GM21723 (cell line): ENCODE data around the gene TCF7L2.

Experiments
- ATAC-seq: cut with Tn5 transposase; IDR thresholded peaks from one replicate; pipeline ENCODE4 v1.9.1; 2021; ENCODE audit warnings: mild to moderate bottlenecking, moderate library complexity; ENCODE audit not compliant: unreplicated experiment

TCF7L2 gene

GRCh38 chr10:113139699-113140098 lies 189.7 kb downstream of the TCF7L2 start:
- no peak for ATAC-seq

- ATAC-seq = no peak
Measured at GRCh38 chr10:113140143-113141011, 190.3 kb downstream of the TCF7L2 start.

GRCh38 chr10:113142601-113143362 lies 192.7 kb downstream of the TCF7L2 start:
- no peak for ATAC-seq

- no peak for ATAC-seq
Measured at GRCh38 chr10:113144576-113144975, 194.5 kb downstream of the TCF7L2 start.

- no peak for ATAC-seq
Measured at GRCh38 chr10:113148071-113148825, 198.2 kb downstream of the TCF7L2 start.

GRCh38 chr10:113148901-113149300 lies 198.9 kb downstream of the TCF7L2 start:
- no peak for ATAC-seq

- no peak for ATAC-seq
Measured at GRCh38 chr10:113149626-113150025, 199.6 kb downstream of the TCF7L2 start.

- no peak for ATAC-seq
Measured at GRCh38 chr10:113151190-113151666, 201.2 kb downstream of the TCF7L2 start.

GRCh38 chr10:113153493-113154102 lies 203.6 kb downstream of the TCF7L2 start:
- ATAC-seq = no peak

- no peak for ATAC-seq
Measured at GRCh38 chr10:113157441-113157840, 207.4 kb downstream of the TCF7L2 start.

- no peak for ATAC-seq
Measured at GRCh38 chr10:113158183-113158582, 208.1 kb downstream of the TCF7L2 start.

- ATAC-seq = no peak
Measured at GRCh38 chr10:113159563-113159962, 209.5 kb downstream of the TCF7L2 start.

- ATAC-seq = no peak
Measured at GRCh38 chr10:113160641-113161040, 210.6 kb downstream of the TCF7L2 start.

GRCh38 chr10:113161066-113161465 lies 211.0 kb downstream of the TCF7L2 start:
- ATAC-seq = no peak

- no peak for ATAC-seq
Measured at GRCh38 chr10:113162960-113163359, 212.9 kb downstream of the TCF7L2 start.

GRCh38 chr10:113165673-113166072 lies 215.6 kb downstream of the TCF7L2 start:
- no peak for ATAC-seq

GRCh38 chr10:113167702-113168101 lies 217.7 kb downstream of the TCF7L2 start:
- no peak for ATAC-seq

- no peak for ATAC-seq
Measured at GRCh38 chr10:113168584-113168983, 218.5 kb downstream of the TCF7L2 start.

- no peak for ATAC-seq
Measured at GRCh38 chr10:113169111-113169510, 219.1 kb downstream of the TCF7L2 start.

GRCh38 chr10:113169853-113170460 lies 219.9 kb downstream of the TCF7L2 start:
- ATAC-seq = peak; percentile 95
